HepG2 (cell line): ENCODE data around the gene CKS1B.

Source experiments
- CHD2 ChIP-seq: IDR thresholded peaks from 2 replicates; pipeline ENCODE4 v1.6.1; 2011; ENCODE audit warnings: low read depth, low read length, improper control_type of control experiment
- JUN ChIP-seq: sonication (generic); formaldehyde crosslinking; IDR thresholded peaks from 2 replicates; pipeline ENCODE4 v1.4.0; 2020; ENCODE audit warnings: mild to moderate bottlenecking, missing genetic modification reagents
- MED8 ChIP-seq: sonication (generic); formaldehyde crosslinking; IDR thresholded peaks from 2 replicates; pipeline ENCODE4 v1.8.1; 2023; ENCODE audit warnings: mild to moderate bottlenecking, missing genetic modification reagents; ENCODE audit not compliant: insufficient replicate concordance
- POLR2AphosphoS5 ChIP-seq: IDR thresholded peaks from 2 replicates; pipeline ENCODE4 v1.6.1; 2012; ENCODE audit warnings: low read depth, low read length
- RAD21 ChIP-seq: fragments of 450-650 bp; formaldehyde crosslinking; IDR thresholded peaks from 2 replicates; pipeline ENCODE4 v1.5.0; 2020; ENCODE audit warnings: mild to moderate bottlenecking
- REPIN1 ChIP-seq: sonication (generic); formaldehyde crosslinking; IDR thresholded peaks from 2 replicates; pipeline ENCODE4 v1.8.0; 2022; ENCODE audit warnings: missing genetic modification reagents, low read depth, mild to moderate bottlenecking, borderline replicate concordance
- ZNF12 ChIP-seq: sonication (generic); formaldehyde crosslinking; IDR thresholded peaks from 2 replicates; pipeline ENCODE4 v1.5.0; 2020; ENCODE audit warnings: missing genetic modification reagents
- ZNF589 ChIP-seq: sonication (generic); formaldehyde crosslinking; conservative IDR thresholded peaks from 2 replicates; pipeline ENCODE4 v1.8.0; 2022; ENCODE audit warnings: mild to moderate bottlenecking, moderate library complexity, missing genetic modification reagents
- ZNF644 ChIP-seq: IDR thresholded peaks from 2 replicates; pipeline ENCODE4 v1.6.1; 2016; ENCODE audit warnings: low read depth
- TF ChIP-seq, protein P1 (sequence below): sonication (generic); formaldehyde crosslinking; IDR thresholded peaks from 2 replicates; pipeline ENCODE4 v1.5.0; 2020; ENCODE audit warnings: mild to moderate bottlenecking, missing genetic modification reagents, moderate library complexity
- TF ChIP-seq, protein P2 (sequence below): sonication (generic); formaldehyde crosslinking; IDR thresholded peaks from 2 replicates; pipeline ENCODE4 v1.4.0; 2020; ENCODE audit warnings: missing genetic modification reagents

- peak; percentile 76 for TF ChIP-seq POLR2AphosphoS5
- TF ChIP-seq, protein P1, sequence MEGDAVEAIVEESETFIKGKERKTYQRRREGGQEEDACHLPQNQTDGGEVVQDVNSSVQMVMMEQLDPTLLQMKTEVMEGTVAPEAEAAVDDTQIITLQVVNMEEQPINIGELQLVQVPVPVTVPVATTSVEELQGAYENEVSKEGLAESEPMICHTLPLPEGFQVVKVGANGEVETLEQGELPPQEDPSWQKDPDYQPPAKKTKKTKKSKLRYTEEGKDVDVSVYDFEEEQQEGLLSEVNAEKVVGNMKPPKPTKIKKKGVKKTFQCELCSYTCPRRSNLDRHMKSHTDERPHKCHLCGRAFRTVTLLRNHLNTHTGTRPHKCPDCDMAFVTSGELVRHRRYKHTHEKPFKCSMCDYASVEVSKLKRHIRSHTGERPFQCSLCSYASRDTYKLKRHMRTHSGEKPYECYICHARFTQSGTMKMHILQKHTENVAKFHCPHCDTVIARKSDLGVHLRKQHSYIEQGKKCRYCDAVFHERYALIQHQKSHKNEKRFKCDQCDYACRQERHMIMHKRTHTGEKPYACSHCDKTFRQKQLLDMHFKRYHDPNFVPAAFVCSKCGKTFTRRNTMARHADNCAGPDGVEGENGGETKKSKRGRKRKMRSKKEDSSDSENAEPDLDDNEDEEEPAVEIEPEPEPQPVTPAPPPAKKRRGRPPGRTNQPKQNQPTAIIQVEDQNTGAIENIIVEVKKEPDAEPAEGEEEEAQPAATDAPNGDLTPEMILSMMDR (CRISPR knock-in tag): peak; percentile 58
- TF ChIP-seq ZNF644 (CRISPR knock-in tag): no peak
- TF ChIP-seq ZNF589 (CRISPR knock-in tag): peak; percentile 64; the same call in 1 of the 2 replicates
- peak; percentile 63; the same call in 1 of the 2 replicates for TF ChIP-seq REPIN1
- TF ChIP-seq MED8: peak; percentile 93
- peak; percentile 73; the same call in 1 of the 2 replicates for TF ChIP-seq JUN
- peak; percentile 56; the same call in 1 of the 2 replicates for TF ChIP-seq RAD21 (CRISPR knock-in tag)
- TF ChIP-seq CHD2: peak; percentile 42; the same call in 1 of the 2 replicates
- TF ChIP-seq ZNF12 (CRISPR knock-in tag): peak; percentile 18; the same call in 1 of the 2 replicates
- TF ChIP-seq, protein P2, sequence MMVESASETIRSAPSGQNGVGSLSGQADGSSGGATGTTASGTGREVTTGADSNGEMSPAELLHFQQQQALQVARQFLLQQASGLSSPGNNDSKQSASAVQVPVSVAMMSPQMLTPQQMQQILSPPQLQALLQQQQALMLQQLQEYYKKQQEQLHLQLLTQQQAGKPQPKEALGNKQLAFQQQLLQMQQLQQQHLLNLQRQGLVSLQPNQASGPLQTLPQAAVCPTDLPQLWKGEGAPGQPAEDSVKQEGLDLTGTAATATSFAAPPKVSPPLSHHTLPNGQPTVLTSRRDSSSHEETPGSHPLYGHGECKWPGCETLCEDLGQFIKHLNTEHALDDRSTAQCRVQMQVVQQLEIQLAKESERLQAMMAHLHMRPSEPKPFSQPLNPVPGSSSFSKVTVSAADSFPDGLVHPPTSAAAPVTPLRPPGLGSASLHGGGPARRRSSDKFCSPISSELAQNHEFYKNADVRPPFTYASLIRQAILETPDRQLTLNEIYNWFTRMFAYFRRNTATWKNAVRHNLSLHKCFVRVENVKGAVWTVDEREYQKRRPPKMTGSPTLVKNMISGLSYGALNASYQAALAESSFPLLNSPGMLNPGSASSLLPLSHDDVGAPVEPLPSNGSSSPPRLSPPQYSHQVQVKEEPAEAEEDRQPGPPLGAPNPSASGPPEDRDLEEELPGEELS: peak; percentile 65
These were observed 26.4 kb downstream of the CKS1B start for GRCh38 chr1:155000726-155001424.
